22Rv1 (cell line): ENCODE measurements around the gene PDGFA.

Experiments used
- CTCF ChIP-seq: fragments of 450-650 bp; IDR thresholded peaks from 2 replicates; pipeline ENCODE4 v1.5.1; 2017; ENCODE audit warnings: mild to moderate bottlenecking
- ZFX ChIP-seq: fragments of 450-650 bp; IDR thresholded peaks from 2 replicates; pipeline ENCODE4 v1.6.1; 2017; ENCODE audit warnings: antibody characterized with exemption, borderline replicate concordance

DNA sequence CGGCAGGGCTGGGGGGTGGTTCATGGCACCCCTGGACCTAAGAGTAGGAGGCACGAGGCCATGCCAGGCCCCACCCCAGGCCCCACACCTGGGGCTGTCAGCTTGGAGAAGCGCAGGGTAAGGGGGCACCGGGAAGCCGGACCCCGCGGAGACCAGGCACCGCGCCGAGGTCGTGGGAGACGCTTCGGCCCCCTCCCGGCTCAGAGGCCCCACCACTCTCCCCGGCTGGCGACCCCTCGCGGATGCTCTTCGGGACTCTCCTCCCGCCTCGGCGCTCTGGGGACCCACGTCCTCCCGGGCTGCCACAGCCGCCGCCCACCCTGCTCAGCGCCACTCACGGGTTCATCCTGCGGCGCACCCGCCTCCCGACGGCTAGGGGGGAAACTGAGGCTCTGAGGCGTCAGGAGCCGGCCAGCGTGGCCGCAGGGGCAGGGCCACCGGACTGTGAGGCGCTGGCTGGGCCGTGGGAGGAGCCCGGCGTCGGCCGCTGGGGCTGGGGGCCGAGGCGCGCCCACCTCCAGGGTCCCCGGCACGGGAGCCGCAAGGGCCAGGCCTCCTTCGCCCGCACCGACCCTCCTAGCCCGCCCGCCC is 25.9 kb downstream of the PDGFA start:
- TF ChIP-seq CTCF (no peak), ZFX (no peak)
